GM19467 (cell line): ENCODE measurements around the gene LRRD1.
"Not testable (repeated sequence)": the region's sequence is repeated elsewhere in the genome, so short reads cannot be mapped to it uniquely, and the experiment has no call there.

Source experiments
- ATAC-seq: cut with Tn5 transposase; IDR thresholded peaks from one replicate; pipeline ENCODE4 v1.9.1; 2021; ENCODE audit warnings: mild to moderate bottlenecking, moderate library complexity; ENCODE audit not compliant: unreplicated experiment

The LRRD1 gene

DNA sequence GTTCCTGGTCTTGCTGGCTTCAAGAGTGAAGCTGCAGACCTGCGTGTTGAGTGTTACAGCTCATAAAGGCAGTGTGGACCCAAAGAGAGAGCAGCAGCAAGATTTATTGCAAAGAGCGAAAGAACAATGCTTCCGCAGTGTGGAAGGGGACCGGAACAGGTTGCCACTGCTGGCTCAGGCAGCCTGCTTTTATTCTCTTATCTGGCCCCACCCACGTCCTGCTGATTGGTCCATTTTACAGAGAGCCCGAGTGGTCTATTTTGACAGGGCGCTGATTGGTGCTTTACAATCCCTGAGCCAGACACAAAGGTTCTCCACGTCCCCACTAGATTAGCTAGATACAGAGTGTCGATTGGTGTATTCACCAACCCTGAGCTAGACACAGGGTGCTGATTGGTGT is 36.2 kb downstream of the LRRD1 start:
- ATAC-seq, result not testable (repeated sequence)

DNA sequence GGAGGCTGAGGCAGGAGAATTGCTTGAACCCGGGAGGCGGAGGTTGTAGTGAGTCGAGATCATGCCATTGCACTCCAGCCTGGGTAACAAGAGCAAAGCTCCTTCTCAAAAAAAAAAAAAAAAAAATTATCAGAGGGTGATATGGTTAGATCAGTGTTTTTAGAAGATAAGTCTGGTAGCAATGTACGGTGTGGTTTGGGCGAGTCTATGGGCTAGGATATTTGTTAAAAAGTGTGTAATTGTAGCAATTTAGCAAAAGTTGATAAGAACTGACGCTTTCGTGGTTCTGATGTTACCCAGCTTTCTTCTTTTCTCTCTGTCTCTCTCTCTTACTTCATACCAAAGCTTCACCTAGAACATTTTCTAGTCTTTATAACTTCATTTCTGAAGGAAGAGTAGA is 37.8 kb downstream of the LRRD1 start:
- ATAC-seq, result no peak

DNA sequence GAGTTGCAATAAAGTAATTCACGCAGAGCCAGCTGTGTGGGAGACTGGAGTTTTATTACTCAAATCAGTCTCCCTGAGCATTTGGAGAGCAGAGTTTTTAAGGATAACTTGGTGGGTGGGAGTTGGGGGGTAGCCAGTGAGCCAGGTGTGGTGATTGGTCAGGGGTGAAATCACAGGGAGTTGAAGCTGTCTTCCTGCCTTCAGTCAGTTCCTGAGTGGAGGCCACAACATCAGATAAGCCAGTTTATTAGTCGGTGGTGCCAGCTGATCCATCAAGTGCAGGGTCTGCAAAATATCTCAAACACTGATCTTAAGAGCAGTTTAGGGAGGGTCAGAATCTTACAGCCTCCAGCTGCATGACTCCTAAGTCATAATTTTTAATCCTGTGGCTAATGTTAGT is 41.4 kb downstream of the LRRD1 start:
- ATAC-seq, result no peak

DNA sequence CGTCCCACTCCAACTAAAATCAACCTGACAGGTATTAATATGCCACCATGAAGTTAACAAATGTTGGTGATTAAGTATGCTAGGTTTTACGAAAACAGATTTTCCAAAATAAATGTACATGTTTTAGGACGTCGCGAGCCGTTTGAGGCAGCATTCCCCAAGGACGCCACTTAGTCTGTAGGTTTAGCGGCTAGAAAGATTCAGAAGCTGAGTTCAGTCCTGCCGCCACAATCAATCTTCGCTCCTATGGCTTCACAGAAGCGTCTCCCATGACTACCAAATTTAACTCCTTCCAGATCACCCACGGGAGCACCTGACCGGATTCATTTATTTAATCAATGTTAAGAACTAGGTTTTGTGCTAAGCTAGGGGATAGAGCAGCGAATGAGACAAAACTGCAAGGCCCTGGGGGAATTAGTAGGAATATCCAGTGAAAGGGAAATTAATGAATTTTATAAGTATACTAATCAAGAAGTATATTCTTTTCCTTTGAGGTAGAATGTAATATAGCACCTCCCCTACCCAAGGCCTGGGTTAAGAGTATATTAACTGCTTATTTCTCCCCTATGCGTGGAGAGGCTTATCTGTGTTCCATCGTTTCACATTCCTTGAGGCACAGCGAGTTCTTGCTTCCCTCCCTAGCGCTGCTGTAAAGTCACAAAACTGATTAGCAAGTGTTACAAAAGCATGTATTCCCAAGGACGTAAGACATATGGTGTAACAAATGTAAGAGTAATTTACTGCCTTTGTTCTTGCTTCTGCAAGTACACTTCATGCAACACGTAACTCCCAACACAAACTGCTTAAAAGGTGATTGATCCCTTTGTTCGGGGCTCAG is 43.7 kb downstream of the LRRD1 start:
- no peak for ATAC-seq

DNA sequence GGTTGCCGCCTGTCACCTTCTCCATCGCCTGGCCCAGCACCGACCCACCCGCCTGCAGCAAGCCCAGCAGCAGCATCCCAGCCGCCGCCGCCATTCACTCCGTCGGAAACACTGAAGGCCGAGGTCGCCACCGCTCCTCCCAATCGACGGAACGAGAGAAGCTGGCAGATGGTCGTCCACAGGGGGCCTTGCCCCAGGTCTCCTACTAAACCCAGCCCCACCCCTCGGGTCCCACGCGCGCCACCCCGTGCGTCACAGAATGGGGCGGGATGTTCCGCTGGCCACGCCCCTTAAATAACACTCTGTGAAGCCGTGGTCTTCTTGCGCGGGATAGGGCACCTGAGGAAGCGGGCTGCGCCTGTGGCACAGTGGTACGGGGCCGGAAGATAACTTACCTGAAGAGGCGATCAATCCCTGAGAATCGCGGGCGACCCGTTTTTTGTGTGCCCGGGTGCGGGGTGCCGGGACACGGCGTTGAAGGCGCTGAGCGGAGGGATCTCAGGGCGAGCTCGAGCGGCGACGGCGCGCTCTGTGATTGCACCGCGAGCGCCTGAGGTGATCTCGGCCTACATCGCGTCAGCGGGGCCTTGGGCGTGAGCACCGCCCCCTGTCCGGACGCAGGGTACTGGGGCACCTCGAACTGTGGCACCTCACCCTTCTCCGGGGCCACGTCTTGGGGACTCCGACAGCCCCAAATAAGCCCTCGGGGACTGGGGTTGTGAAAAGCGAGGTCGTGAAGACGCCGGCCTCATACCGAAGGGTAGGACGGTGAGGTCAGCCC is 44.5 kb downstream of the LRRD1 start, which contains the start of gene CYP51A1:
CYP51A1 (minus strand) TSS at position 207 of the 781 bp plus-strand sequence; CDS start at position 94, 113 bp downstream.
- ATAC-seq, result peak; percentile 87

DNA sequence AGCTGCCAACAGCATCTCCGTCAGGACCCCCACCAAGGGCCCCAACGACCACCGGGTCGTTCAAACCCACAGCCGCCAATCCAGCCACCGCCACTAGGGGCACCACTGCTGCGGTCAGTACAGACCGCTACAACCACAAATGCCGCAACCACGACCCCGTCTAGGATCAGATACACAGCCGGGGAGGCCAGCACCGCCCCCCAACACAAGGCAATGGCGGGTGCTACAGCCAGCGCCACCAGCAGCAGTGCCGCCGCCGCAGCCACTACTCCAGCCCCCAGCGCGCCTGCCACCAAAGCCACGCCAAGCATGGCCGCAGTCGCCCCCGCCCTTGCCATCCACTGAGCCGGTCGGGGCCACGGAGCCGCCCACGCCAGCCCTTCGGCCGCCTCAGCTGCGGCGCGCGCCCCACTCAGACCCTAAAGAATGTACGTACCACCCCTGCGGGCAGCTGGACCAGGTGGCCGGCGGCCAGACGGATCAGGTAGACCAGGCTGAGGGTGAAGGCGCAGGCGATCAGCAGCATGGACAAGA is 45.1 kb downstream of the LRRD1 start:
- ATAC-seq, result peak; percentile 18

DNA sequence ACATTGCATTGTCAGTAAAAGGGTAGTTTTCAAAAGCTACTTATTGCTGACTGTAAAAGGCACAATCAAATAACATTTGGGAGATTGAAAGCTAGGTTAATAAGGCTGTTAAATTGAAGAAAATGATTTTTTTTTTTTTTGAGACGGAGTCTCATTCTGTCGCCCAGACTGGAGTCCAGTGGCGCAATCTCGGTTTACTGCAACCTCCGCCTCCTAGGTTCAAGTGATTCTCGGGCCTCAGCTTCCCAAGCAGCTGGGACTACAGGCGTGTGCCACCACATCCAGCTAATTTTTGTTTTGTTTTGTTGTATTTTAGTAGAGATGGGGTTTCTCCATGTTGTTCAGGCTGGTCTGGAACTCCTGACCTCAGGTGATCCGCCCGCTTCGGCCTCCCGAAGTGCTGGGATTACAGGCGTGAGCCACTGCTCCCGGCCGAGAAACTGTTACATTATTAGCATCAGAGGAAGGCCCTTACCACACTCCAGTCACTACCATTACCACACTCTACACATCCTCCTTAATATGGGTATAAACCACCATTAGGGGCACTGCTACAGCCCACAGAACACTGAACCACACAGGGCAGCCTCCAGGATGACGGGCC is 45.7 kb downstream of the LRRD1 start:
- ATAC-seq, result peak; percentile 17

DNA sequence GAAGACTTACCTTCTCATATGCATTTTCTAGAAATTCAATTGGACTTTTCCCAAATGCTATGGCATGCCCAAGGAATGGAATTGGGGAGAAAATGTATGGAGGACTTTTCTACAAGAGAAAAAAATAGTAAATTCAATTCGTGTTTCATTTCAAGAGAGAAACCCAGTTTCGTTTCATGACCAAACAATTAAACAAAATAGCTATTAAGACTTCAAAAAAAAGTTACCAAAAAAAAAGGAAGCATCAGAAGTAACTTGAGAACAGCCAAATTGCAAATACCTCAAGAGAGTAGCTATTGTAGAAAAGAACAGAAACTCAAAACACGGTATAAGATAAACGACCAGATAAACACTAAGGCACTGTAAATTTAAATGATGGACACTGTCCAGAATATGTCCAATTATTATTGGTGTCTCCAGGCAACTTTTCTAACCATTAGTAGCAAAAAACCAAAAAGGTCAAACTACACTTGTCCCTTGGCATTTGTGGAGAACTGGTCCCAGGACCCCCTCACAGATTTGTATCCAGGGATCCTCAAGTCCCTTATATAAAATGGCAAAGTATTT is 47.1 kb downstream of the LRRD1 start:
- no peak for ATAC-seq

DNA sequence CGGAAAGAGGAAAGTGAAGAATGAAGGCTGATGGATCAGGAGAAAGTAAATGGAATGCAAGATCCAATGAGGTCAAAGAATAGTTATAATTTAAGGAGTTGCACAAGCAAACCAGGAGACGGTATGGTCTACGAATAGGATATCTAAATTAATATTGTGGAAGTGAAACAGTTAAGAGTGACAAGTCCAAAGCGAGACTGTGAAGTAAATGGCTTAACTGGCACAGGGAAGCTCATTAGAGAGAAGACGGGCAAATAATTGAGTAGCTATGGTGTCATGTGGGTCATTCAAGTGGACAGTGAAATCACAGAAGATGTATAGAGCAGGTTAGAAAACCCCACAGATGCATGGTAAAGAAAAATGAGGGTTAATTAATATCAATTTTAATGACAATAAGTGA is 47.8 kb downstream of the LRRD1 start:
- ATAC-seq, result no peak

DNA sequence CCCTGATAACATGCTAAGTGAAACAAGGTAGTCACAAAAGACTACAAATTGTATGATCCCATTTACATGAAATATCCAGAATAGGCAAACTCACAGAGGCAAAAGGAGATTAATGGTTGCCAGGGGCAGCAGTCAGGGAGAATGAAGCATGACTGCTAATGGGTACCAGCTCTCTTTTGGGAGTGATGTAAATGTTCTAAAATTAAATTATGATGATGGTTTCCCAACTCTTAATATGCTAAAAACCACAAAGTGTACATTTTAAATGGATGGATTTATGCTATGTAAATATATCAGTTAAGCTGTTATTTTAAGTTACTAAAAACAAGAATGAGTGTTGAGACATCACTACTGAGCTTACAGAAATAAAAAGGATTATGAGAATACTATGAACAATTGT is 57.3 kb downstream of the LRRD1 start:
- no peak for ATAC-seq

DNA sequence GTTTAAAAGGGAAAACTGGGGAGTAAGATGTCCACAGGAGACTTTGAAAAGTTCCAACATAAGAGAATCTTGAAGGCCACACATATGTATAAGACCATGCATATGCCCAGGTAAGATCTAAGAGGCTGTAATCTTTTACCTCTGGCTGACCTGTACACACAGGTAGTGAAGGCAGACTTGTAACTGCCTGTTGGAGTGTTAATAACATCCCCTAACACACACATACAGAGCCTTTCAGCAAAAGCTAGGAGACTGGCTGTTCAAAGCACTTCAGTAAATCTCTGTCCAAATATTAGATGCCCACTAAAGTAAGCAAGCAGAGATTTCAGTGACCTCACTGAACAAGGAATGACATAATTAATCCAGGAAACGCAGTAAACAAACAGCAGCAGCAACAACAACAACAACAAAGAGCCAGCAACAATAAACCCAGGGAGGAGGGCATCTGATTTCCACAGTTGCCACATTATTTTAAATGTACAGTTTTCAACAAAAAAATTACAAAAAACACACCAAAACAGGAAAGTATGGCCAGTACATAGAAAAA is 59.7 kb downstream of the LRRD1 start:
- ATAC-seq, result no peak

DNA sequence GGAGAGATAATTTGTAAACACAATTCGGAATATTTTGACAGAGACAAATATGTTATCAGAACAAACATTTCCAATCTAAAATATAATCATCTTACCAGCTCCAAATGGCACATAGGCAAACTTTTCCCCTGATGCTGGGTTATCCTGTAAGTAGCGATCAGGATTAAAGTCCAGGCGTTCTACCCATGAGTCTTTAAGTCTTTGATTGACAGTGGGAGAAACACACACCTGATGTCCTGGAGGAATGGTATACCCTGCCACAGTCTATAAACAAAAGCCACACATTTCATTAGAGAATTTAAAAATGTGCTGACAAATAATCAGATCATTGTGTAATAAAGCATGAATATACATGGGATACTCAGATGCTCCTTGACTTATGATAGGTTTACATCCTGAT is 62.0 kb downstream of the LRRD1 start:
- no peak for ATAC-seq

DNA sequence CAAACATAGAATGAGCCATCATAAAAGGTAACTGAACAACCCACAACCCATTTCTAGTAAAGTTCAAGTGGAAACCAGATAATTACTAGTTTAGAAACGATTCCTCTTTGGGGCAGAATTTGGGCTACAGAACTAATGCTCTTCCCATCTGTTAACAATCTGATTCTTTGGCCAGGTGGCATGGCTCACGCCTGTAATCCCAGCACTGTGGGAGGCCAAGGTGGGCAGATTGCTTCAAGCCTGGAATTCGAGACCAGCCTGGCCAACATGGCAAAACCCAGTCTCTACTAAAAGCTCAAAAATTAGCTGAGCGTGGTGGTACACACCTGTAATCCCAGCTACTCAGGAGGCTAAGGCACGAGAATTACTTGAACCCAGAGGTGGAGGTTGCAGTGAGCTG is 63.1 kb downstream of the LRRD1 start:
- no peak for ATAC-seq

DNA sequence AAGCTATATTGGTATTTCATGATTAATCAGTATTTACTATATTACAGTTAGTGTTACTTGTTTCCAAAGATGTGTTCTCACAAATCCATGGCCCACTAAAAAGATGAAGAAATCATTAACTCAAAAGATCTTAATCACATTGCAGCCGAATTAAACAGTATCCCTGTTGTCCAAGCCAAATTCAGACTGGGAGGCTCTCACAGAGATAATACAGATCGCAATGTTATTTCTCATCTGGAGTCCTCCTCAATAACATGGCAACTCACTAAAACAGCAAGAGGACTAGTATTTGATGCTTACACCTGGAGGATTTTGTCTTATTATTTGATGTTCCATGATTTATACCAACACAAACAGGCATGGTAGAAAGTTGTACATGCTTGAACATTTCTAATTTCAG is 68.1 kb downstream of the LRRD1 start:
- no peak for ATAC-seq

DNA sequence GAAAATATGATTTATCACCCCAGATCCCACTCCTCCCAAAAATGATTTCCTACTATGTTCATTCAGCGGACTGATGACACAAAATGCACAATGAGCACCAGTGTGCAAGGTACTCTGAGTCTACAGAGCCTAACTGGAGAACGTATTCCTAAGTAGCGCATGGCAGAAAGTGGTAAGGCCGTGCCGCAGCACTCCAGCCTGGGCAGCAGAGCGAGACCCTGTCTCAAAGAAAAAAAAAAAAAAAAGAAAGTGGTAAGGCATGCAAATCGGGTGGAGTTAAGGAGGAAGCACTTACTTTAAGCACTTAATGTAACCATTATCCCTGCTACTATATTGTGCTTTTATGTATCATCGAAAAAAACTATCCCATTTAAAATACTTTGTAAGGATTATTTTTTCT is 70.1 kb downstream of the LRRD1 start:
- no peak for ATAC-seq

DNA sequence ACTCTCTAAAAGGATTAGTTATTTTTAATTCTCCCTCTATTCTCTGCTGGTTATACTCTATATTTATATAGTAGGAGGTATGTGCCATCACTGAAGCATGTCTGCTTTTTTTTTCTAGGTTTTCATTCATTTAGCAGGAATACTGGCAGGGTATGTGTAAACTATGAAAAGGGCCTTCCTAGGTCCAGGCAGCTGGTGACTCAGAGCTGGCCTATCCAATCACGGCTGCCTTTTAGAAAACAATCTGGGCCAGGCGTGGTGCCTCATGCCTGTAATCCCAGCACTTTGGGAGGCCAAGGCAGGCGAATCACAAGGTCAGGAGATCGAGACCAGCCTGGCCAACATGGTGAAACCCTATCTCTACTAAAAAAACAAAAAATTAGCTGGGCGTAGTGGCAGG is 76.1 kb downstream of the LRRD1 start:
- ATAC-seq, result not testable (repeated sequence)

DNA sequence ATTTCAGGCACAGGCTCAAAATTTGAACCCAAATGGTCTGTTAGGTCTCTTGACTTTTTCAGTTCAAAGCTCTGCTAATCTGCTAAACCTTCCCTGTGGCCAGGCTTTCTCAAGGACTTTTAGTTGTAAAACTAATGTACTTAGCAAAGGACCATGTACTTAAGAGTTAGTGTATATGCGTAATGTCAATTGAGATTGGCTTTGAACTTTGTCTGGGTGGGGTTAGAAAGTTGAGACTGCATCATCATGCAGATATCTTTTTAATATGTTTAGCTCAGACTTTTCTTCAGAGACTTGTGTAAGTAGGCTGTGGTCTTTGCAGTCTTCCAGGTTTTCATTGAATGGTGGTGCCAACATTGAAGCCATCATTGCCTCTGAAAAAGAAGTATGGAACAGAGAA is 78.4 kb downstream of the LRRD1 start:
- no peak for ATAC-seq

DNA sequence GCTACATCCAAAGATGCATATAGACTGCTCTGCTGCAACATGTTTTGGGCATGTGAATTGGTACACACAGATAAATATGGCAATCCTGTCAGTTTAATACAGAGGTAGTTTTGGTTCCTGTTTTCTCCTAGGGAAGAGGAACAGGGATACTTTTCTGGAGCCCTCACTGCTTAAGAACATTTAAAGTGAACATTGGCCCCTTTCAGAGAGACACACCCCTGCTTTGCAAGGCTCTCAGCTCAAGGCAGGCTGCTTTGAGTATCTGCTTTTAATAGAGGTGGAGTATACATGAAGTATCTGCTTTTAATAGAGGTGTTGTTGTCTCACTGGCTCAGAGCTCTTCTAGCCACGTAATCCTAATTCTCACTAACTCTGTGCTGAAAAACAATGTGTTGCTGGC is 83.6 kb downstream of the LRRD1 start:
- no peak for ATAC-seq
